Glutamatergic neuron (in vitro differentiated cells): ENCODE results near the gene NRG4. TPM values are rescaled to one million over a fixed set of nuclear protein-coding genes. Genes with fewer than 3 reads are reported as not detected.
"Not testable (repeated sequence)": the region's sequence is repeated elsewhere in the genome, so short reads cannot be mapped to it uniquely, and the experiment has no call there.

Experiments used
- DNase-seq: peaks from one replicate; pipeline ENCODE4 v3.0.0; 2022
- H3K27ac Mint-ChIP-seq: one replicate; pipeline ENCODE4 v1.8.0; 2020; ENCODE audit warnings: mild to moderate bottlenecking, mixed read lengths, inconsistent platforms; ENCODE audit not compliant: unreplicated experiment
- H3K27me3 Mint-ChIP-seq: one replicate; pipeline ENCODE4 v1.8.0; 2020; ENCODE audit warnings: mild to moderate bottlenecking, moderate library complexity, mixed read lengths, inconsistent platforms; ENCODE audit not compliant: unreplicated experiment
- H3K36me3 Mint-ChIP-seq: one replicate; pipeline ENCODE4 v1.8.0; 2020; ENCODE audit warnings: mild to moderate bottlenecking, mixed read lengths, inconsistent platforms; ENCODE audit not compliant: unreplicated experiment
- H3K4me1 Mint-ChIP-seq: one replicate; pipeline ENCODE4 v1.8.0; 2020; ENCODE audit warnings: mild to moderate bottlenecking, low read depth, mixed read lengths, inconsistent platforms; ENCODE audit not compliant: unreplicated experiment
- H3K4me3 Mint-ChIP-seq: one replicate; pipeline ENCODE4 v1.8.0; 2020; ENCODE audit warnings: mild to moderate bottlenecking, mixed read lengths, inconsistent platforms; ENCODE audit not compliant: unreplicated experiment
- H3K9me3 Mint-ChIP-seq: one replicate; pipeline ENCODE4 v1.8.0; 2020; ENCODE audit warnings: mild to moderate bottlenecking, moderate library complexity, mixed read lengths, inconsistent platforms; ENCODE audit not compliant: unreplicated experiment
- total RNA-seq: library from RNA; stranded (reverse); fragmentation: NEBNext Ultra II Directional; extraction: Animal tissue kit (Norgen Biotek cat#: 25700); gene quantifications from one replicate; pipeline ENCODE4 v1.2.1, GENCODE V29; 2021; ENCODE audit not compliant: unreplicated experiment
- TF ChIP-seq, protein P1 (sequence below): fragments of 200-600 bp; sonication (generic); IDR thresholded peaks from one replicate; pipeline ENCODE4 v1.5.0; 2021; ENCODE audit not compliant: partially characterized antibody, unreplicated experiment

NRG4 gene
- total RNA-seq, 1 donor from 2014 or later: not detected

DNA sequence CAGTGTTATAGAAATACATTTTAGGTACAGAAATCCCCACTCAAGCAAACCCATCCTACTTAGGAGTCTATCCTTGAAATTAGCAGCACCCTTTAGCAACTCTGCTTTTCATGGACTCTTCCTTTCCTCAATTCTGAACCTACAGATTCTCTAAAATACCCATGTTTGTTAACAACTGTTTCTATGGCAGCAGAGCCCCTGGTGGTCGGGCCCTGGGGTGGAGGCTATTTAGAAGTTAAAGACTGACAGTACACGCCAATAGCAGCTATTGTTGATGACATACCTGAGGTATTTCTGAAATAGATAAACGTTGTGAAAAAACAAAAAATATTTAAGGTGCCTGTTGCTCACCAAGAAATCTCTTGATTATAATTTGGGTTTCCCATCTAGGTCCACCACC, 23.4 kb upstream of the NRG4 start:
- DNase-seq: no peak
- no peaks in the 10 kb centered on the region for H3K4me1 Mint-ChIP-seq
- H3K36me3 Mint-ChIP-seq: peaks cover 7% of the 10 kb centered on the region
- H3K9me3 Mint-ChIP-seq: no peaks in the 10 kb centered on the region
- no peak overlapping the region for H3K4me3 Mint-ChIP-seq
- H3K27ac Mint-ChIP-seq: no peak overlapping the region
- no peaks in the 10 kb centered on the region for H3K27me3 Mint-ChIP-seq
- TF ChIP-seq, protein P1, sequence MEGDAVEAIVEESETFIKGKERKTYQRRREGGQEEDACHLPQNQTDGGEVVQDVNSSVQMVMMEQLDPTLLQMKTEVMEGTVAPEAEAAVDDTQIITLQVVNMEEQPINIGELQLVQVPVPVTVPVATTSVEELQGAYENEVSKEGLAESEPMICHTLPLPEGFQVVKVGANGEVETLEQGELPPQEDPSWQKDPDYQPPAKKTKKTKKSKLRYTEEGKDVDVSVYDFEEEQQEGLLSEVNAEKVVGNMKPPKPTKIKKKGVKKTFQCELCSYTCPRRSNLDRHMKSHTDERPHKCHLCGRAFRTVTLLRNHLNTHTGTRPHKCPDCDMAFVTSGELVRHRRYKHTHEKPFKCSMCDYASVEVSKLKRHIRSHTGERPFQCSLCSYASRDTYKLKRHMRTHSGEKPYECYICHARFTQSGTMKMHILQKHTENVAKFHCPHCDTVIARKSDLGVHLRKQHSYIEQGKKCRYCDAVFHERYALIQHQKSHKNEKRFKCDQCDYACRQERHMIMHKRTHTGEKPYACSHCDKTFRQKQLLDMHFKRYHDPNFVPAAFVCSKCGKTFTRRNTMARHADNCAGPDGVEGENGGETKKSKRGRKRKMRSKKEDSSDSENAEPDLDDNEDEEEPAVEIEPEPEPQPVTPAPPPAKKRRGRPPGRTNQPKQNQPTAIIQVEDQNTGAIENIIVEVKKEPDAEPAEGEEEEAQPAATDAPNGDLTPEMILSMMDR: no peak

DNA sequence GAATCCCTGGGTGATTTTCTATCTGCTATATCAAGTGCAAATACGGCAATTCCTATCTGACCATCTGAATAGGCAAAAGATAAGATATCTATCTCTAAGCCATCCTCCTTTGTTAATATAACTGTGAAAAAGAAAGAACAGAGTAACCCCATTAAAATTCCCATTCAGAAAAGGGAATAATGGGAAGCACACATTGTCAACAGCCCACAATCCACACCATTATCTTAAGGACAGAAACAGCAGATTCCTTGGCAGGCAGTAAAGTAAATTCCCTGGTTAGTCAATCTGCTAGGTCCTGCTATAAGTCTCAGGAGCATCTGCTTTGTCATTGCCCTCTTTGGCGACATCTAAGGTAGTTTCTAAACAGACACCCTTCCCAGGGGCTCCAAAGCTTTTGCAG, 21.9 kb upstream of the NRG4 start:
- Mint-ChIP-seq H3K4me3 (no peak overlapping the region), H3K9me3 (no peaks in the 10 kb centered on the region), H3K36me3 (peaks cover 5% of the 10 kb centered on the region), H3K27me3 (no peaks in the 10 kb centered on the region), H3K27ac (no peak overlapping the region), H3K4me1 (no peaks in the 10 kb centered on the region)
- TF ChIP-seq, protein P1: no peak
- DNase-seq: no peak

- TF ChIP-seq, protein P1: no peak
- no peak for DNase-seq
- no peaks in the 10 kb centered on the region for H3K27me3 Mint-ChIP-seq
- H3K4me3 Mint-ChIP-seq: no peak overlapping the region
- H3K36me3 Mint-ChIP-seq: no peaks in the 10 kb centered on the region
- no peak overlapping the region for H3K27ac Mint-ChIP-seq
- no peaks in the 10 kb centered on the region for H3K4me1 Mint-ChIP-seq
- H3K9me3 Mint-ChIP-seq: no peaks in the 10 kb centered on the region
These were observed 21.2 kb upstream of the NRG4 start for GRCh38 chr15:76033438-76033837.

- Mint-ChIP-seq H3K4me3 (no peak overlapping the region), H3K27ac (no peak overlapping the region), H3K4me1 (no peaks in the 10 kb centered on the region), H3K27me3 (no peaks in the 10 kb centered on the region), H3K9me3 (no peaks in the 10 kb centered on the region), H3K36me3 (no peaks in the 10 kb centered on the region)
- TF ChIP-seq, protein P1: no peak
- no peak for DNase-seq
These were observed 19.8 kb upstream of the NRG4 start for GRCh38 chr15:76032046-76032445.

DNA sequence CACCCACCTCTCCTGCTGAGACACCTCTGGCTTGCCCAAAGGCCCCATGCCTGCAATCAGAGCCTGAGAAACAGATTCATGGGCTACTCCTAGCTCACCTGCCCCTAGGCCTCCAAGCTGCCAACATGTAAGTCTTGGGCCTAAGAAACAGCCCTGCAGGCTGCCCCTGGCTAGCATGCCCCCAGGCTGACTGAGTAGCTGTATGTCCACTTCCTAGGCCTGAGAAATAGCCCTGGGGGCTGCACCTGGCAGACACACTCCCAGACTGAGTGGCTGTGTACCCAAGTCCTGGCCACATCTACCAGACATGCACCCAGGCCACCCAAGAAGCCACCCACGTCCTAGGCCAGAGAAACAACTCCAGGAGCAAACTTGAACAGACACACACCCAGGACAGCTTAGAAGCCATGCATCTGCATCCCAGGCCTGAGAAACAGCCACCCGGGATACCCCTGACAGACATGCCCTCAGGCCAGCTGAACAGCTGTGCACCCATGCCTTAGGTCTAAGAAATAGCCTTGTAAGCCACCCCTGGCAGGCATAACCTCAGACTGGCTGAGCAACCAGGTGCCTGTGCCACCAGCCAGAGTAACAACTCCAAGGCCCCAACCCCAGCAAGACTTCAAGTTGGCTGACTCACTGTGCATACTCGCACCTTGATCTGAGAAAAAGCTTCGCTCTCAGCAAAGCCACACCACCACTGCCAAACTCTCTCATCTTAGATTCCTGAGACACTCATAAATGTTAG, 12.0 kb upstream of the NRG4 start:
- Mint-ChIP-seq H3K27me3 (no peaks in the 10 kb centered on the region), H3K9me3 (peaks cover 5% of the 10 kb centered on the region), H3K27ac (no peak overlapping the region), H3K4me3 (no peak overlapping the region), H3K36me3 (peaks cover 5% of the 10 kb centered on the region), H3K4me1 (no peaks in the 10 kb centered on the region)
- DNase-seq: no peak
- TF ChIP-seq, protein P1: no peak

GRCh38 chr15:76013470-76013869, 1.2 kb upstream of the NRG4 start:
- not testable (repeated sequence) for H3K27me3 Mint-ChIP-seq, H3K9me3 Mint-ChIP-seq, H3K4me3 Mint-ChIP-seq, H3K27ac Mint-ChIP-seq, H3K4me1 Mint-ChIP-seq, DNase-seq
- H3K36me3 Mint-ChIP-seq: peaks cover 13% of the 10 kb centered on the region
